ENCODE measurements around the gene HOXA13. TPM values are rescaled to one million over a fixed set of nuclear protein-coding genes. Genes with fewer than 3 reads are reported as not detected.
A peak's percentile ranks its signal among the peaks of the same experiment; 100 is the strongest.

Gene HOXA13
- total RNA-seq, 5 donors from 2014 or later (not counting 1 experiment from before 2014, with no cell fraction given): not detected

DNA sequence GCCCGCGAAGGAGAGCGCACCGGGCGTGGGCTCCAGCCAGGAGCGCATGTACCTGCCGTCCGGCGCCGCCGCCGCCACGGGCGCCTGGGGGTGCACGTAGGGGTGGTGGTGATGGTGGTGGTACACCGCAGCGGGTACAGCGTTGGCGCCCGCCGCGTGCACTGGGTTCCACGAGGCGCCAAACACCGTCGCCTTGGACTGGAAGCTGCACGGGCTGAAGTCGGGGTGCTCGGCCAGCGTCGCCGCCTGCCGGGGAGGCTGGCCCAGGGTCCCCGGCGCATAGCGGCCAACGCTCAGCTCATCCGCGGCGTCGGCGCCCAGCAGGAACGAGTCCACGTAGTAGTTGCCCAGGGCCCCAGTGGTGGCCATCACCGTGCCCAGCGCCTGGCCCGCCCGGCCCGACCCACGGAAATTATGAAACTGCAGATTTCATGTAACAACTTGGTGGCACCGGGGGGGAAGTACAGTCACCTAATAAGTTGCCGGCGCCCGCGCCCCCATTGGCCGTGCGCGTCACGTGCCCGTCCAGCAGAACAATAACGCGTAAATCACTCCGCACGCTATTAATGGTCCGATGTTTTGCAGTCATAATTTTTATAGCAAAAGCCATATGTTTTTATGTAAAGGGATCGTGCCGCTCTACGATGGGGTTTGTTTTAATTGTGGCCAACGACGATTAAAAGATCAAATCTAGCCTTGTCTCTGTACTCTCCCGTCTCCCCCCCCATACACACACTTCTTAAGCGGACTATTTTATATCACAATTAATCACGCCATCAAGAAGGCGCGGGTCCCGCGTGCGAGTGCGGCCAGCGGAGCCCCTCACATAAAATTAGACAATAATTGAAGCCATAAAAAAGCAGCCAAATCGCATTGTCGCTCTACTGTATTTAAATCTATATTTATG lies 34.5 kb downstream of the HOXA13 start, which contains the start of gene HOXA9:
Gene HOXA9 (minus strand): TSS at position 449 of the 907 bp plus-strand sequence. CDS start 80 bp downstream, at position 369.
- Histone ChIP-seq H3K9me3 (no peaks in the 10 kb centered on the region), H3K4me1 (ENCODE audit: control insufficient read depth in 1 of 2, extremely low read depth in 1 of 2, insufficient read depth in 2 of 2, low read length in 2 of 2) (peaks cover 4 to 69% of the 10 kb centered on the region in 2 experiments), H3K36me3 (ENCODE audit: control insufficient read depth in 2 of 2, extremely low read depth in 1 of 2, insufficient read depth in 1 of 2, low read length in 1 of 2) (no peaks in the 10 kb centered on the region), H3K27ac (ENCODE audit: low read length) (no peak within 1 kb of the TSS), H3K27me3 (replicated peaks in 1 of 2; ENCODE audit: control insufficient read depth in 2 of 2, extremely low read depth in 1 of 2, insufficient read depth in 2 of 2, low read length in 1 of 2) (peaks cover 11 to 90% of the 10 kb centered on the region in 2 experiments), H3K4me3 (ENCODE audit: control insufficient read depth in 1 of 2, extremely low read depth in 1 of 2, low read length in 1 of 2) (peak within 1 kb of the TSS; percentile 5 to 65)
- POLR2A ChIA-PET: interaction anchor here in 1 of 2 donors (0.6 kb wide), 1 partner anchor 895 kb away, joined by 4 read pairs; no protein-coding TSS in a partner anchor
- DNase-seq: peak in 5 of 35 experiments; percentile 30 to 54 (median 33)
- peaks cover 26 to 32% (median 27%) of the 10 kb centered on the region in 3 donors for H3K4me1 Mint-ChIP-seq
- CTCF ChIA-PET: interaction anchor here in 1 of 2 donors (0.6 to 1.1 kb wide), 2 partner anchors 15 to 926 kb away, joined by 3 to 5 read pairs; no protein-coding TSS in a partner anchor
- H3K27me3 Mint-ChIP-seq: peaks cover 57 to 78% of the 10 kb centered on the region in 2 donors
- peak within 1 kb of the TSS; percentile 48 to 78 for H3K27ac Mint-ChIP-seq
- H3K9me3 Mint-ChIP-seq: no peaks in the 10 kb centered on the region
- peak within 1 kb of the TSS; percentile 28 to 58 (median 28) for H3K4me3 Mint-ChIP-seq
- 3% methylated on average over 51 of the region's 82 CpGs for WGBS (ENCODE audit: insufficient coverage)
- H3K36me3 Mint-ChIP-seq: no peaks in the 10 kb centered on the region
- no peak for ATAC-seq (replicated peaks in 1 of 4)

DNA sequence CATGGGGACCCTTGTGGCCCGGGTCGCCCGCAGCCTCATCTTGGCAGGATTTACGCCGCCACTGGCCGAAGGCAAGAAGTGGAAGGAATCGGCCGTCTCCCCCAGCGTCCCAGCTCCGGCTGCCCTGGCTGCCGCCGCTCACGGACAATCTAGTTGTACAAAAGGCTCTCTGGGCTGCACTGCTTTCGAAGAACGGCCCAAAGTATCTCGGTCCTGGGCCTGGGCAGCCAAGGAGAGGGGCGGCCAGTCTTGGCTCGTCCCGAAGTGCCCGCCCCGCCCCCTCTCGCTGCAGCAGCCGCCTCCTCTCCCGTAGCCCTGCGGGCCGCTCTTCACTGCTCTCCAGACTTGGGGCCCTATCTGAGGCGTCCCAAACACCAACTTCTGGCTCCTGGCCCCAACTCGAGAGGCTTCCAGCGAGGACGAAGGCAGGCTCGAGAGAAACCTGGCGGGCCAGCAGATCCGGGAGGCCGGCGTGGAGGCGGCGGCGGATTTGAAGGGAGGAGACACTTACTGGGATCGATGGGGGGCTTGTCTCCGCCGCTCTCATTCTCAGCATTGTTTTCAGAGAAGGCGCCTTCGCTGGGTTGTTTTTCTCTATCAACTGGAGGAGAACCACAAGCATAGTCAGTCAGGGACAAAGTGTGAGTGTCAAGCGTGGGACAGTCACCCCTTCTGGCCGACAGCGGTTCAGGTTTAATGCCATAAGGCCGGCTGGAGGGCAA lies 35.4 kb downstream of the HOXA13 start:
- Mint-ChIP-seq H3K9me3 (no peaks in the 10 kb centered on the region), H3K36me3 (no peaks in the 10 kb centered on the region), H3K27me3 (peaks cover 54 to 82% of the 10 kb centered on the region in 2 donors), H3K27ac (peak overlapping the region in 1 of 2 donors; percentile 78), H3K4me3 (peak overlapping the region in 2 of 3 donors; percentile 28 to 31), H3K4me1 (peaks cover 29 to 34% (median 34%) of the 10 kb centered on the region in 3 donors)
- peak overlapping the region in 1 of 2 donors; percentile 65 for H3K4me3 ChIP-seq (ENCODE audit: control insufficient read depth in 1 of 2, extremely low read depth in 1 of 2, low read length in 1 of 2)
- no peaks in the 10 kb centered on the region for H3K36me3 ChIP-seq (ENCODE audit: control insufficient read depth in 2 of 2, extremely low read depth in 1 of 2, insufficient read depth in 1 of 2, low read length in 1 of 2)
- DNase-seq (no peak), ATAC-seq (replicated peaks in 1 of 4) (no peak)
- no peak overlapping the region for H3K27ac ChIP-seq (ENCODE audit: low read length)
- peaks cover 4 to 68% of the 10 kb centered on the region in 2 experiments for H3K4me1 ChIP-seq (ENCODE audit: control insufficient read depth in 1 of 2, extremely low read depth in 1 of 2, insufficient read depth in 2 of 2, low read length in 2 of 2)
- POLR2A ChIA-PET: no interaction called here
- CTCF ChIA-PET: no interaction called here
- no peaks in the 10 kb centered on the region for H3K9me3 ChIP-seq
- 14% methylated on average over 46 of the region's 47 CpGs for WGBS (ENCODE audit: insufficient coverage)
- H3K27me3 ChIP-seq (replicated peaks in 1 of 2; ENCODE audit: control insufficient read depth in 2 of 2, extremely low read depth in 1 of 2, insufficient read depth in 2 of 2, low read length in 1 of 2): peaks cover 11 to 90% of the 10 kb centered on the region in 2 experiments

DNA sequence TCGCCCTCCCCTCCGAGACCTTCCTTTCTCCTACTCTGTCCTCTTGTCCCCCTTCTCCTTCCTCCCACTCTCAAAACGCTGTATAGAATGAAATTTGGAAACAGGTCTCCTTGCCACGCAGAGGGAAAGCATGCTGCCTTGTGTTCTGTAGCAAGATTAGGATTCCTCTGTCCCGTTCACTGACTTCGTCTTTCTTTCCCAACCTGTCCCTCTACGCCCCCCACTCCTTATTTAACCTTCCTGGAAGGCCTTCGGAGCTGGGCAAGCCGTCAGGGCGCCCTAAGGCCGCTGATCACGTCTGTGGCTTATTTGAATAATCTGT lies 35.9 kb downstream of the HOXA13 start:
- peaks cover 30 to 34% (median 34%) of the 10 kb centered on the region in 3 donors for H3K4me1 Mint-ChIP-seq

DNA sequence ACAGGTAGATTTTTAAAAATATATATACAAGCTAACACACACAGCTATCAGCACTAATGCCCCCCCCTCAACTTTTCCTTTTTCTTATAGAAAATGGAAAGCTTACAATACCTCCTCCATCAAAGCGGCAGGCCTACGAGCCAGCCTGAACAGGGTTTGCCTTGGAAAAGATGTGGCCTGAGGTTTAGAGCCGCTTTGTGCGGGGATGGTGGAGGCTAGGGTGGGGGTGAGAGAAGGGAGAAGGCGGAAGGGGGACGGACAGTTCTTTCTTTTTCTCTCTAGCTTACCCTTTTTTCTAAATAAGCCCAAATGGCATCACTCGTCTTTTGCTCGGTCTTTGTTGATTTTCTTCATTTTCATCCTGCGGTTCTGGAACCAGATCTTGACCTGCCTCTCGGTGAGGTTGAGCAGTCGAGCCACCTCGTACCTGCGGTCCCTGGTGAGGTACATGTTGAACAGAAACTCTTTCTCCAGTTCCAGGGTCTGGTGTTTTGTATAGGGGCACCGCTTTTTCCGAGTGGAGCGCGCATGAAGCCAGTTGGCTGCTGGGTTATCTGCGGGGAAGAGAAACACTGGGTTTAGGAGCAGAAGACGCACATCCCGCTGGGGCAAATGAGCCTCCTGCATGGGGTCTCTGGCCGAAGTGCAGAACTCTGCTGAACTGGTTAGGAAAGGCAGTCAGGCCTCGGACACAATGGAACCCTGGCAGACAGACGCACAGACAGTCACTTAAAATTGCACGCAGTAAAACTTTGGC lies 36.4 kb downstream of the HOXA13 start:
- peaks cover 13 to 90% of the 10 kb centered on the region in 2 experiments for H3K27me3 ChIP-seq (replicated peaks in 1 of 2; ENCODE audit: control insufficient read depth in 2 of 2, extremely low read depth in 1 of 2, insufficient read depth in 2 of 2, low read length in 1 of 2)
- H3K4me3 Mint-ChIP-seq: no peak overlapping the region
- CTCF ChIA-PET: interaction anchor here (0.6 to 3.6 kb wide), 17 partner anchors 8 to 1306 kb away, joined by 3 to 59 read pairs (median 4); partner anchors contain the start of gene HOXA3 (in 1 of the 2)

More for the DNA sequence above, 35.9 kb downstream of the HOXA13 start:
- no peaks in the 10 kb centered on the region for H3K9me3 Mint-ChIP-seq
- no peak overlapping the region for H3K27ac ChIP-seq (ENCODE audit: low read length)
- DNase-seq: no peak
- no peaks in the 10 kb centered on the region for H3K36me3 Mint-ChIP-seq
- no peak overlapping the region for H3K4me3 Mint-ChIP-seq
- no peak overlapping the region for H3K4me3 ChIP-seq (ENCODE audit: control insufficient read depth in 1 of 2, extremely low read depth in 1 of 2, low read length in 1 of 2)
- CTCF ChIA-PET: interaction anchor here in 1 of 2 donors (0.9 kb wide), 1 partner anchor 309 kb away, joined by 4 read pairs; no protein-coding TSS in a partner anchor
- no peaks in the 10 kb centered on the region for H3K9me3 ChIP-seq
- POLR2A ChIA-PET: no interaction called here
- H3K27ac Mint-ChIP-seq: peak overlapping the region in 1 of 2 donors; percentile 54
- H3K4me1 ChIP-seq (ENCODE audit: control insufficient read depth in 1 of 2, extremely low read depth in 1 of 2, insufficient read depth in 2 of 2, low read length in 2 of 2): peaks cover 4 to 63% of the 10 kb centered on the region in 2 experiments
- peaks cover 56 to 85% of the 10 kb centered on the region in 2 donors for H3K27me3 Mint-ChIP-seq
- 31% methylated on average over 8 of the region's 12 CpGs for WGBS (ENCODE audit: insufficient coverage)
- no peaks in the 10 kb centered on the region for H3K36me3 ChIP-seq (ENCODE audit: control insufficient read depth in 2 of 2, extremely low read depth in 1 of 2, insufficient read depth in 1 of 2, low read length in 1 of 2)
- ATAC-seq (replicated peaks in 1 of 4): no peak
- peaks cover 11 to 90% of the 10 kb centered on the region in 2 experiments for H3K27me3 ChIP-seq (replicated peaks in 1 of 2; ENCODE audit: control insufficient read depth in 2 of 2, extremely low read depth in 1 of 2, insufficient read depth in 2 of 2, low read length in 1 of 2)

DNA sequence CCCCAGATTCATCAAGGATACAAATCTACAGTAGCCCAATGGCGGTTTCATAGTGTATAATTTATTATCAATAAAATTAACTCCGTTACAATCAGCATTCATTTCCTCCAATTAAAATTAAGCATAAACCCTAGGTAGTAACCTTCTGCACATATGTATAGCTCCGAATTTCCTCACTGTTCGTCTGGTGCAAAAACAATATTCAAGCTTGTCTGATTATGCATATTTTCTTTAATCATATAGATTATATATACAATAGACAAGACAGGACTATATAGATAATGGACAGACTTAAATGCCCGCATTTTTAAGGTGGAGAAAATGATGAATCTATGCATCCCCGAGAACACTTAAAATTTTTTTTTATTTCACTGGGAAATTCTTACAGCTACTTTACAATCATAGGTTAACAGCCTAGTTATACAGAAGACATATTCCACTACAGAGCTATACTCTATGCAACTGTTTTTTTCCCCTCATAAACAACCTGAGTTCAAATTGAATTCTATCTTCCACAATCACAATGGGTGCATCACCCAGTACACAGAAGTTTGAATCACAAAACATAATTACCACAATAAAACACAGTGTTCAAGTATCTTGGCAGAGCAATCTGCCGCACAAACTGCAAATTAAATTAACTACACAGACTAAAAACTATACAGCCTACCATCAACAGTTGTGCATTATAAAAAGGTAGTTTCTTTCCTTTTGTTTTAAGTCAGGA lies 37.2 kb downstream of the HOXA13 start:
- peaks cover 33 to 37% (median 37%) of the 10 kb centered on the region in 3 donors for H3K4me1 Mint-ChIP-seq
- H3K36me3 Mint-ChIP-seq: no peaks in the 10 kb centered on the region
- no peak overlapping the region for H3K27ac Mint-ChIP-seq
- H3K4me3 ChIP-seq (ENCODE audit: control insufficient read depth in 1 of 2, extremely low read depth in 1 of 2, low read length in 1 of 2): no peak overlapping the region
- ATAC-seq (replicated peaks in 1 of 4): no peak
- H3K36me3 ChIP-seq (ENCODE audit: control insufficient read depth in 2 of 2, extremely low read depth in 1 of 2, insufficient read depth in 1 of 2, low read length in 1 of 2): no peaks in the 10 kb centered on the region
- H3K27me3 Mint-ChIP-seq: peaks cover 56 to 83% of the 10 kb centered on the region in 2 donors
- H3K27me3 ChIP-seq (replicated peaks in 1 of 2; ENCODE audit: control insufficient read depth in 2 of 2, extremely low read depth in 1 of 2, insufficient read depth in 2 of 2, low read length in 1 of 2): peaks cover 7 to 90% of the 10 kb centered on the region in 2 experiments
- CTCF ChIA-PET: interaction anchor here (0.6 to 3.6 kb wide), 22 partner anchors 9 to 1305 kb away, joined by 3 to 59 read pairs (median 5); partner anchors contain the start of gene HOXA3 (in 1 of the 2)
- no peaks in the 10 kb centered on the region for H3K9me3 Mint-ChIP-seq
- no peak overlapping the region for H3K27ac ChIP-seq (ENCODE audit: low read length)
- POLR2A ChIA-PET: interaction anchor here in 1 of 2 donors (0.6 to 0.7 kb wide), 5 partner anchors 10 to 1306 kb away, joined by 3 to 8 read pairs (median 3); no protein-coding TSS in a partner anchor
- no peaks in the 10 kb centered on the region for H3K9me3 ChIP-seq
- no peak overlapping the region for H3K4me3 Mint-ChIP-seq
- WGBS (ENCODE audit: insufficient coverage): no CpG with 5 or more reads among the region's 7 CpGs
- no peak for DNase-seq
- H3K4me1 ChIP-seq (ENCODE audit: control insufficient read depth in 1 of 2, extremely low read depth in 1 of 2, insufficient read depth in 2 of 2, low read length in 2 of 2): peaks cover 2 to 62% of the 10 kb centered on the region in 2 experiments

More for the DNA sequence above, 36.4 kb downstream of the HOXA13 start:
- POLR2A ChIA-PET: interaction anchor here in 1 of 2 donors (0.6 to 0.7 kb wide), 2 partner anchors 10 to 718 kb away, joined by 3 to 4 read pairs; no protein-coding TSS in a partner anchor
- WGBS (ENCODE audit: insufficient coverage): 46% methylated on average over 18 of the region's 24 CpGs
- no peak overlapping the region for H3K27ac Mint-ChIP-seq
- no peaks in the 10 kb centered on the region for H3K36me3 Mint-ChIP-seq
- no peak overlapping the region for H3K4me3 ChIP-seq (ENCODE audit: control insufficient read depth in 1 of 2, extremely low read depth in 1 of 2, low read length in 1 of 2)
- H3K9me3 Mint-ChIP-seq: no peaks in the 10 kb centered on the region
- H3K27ac ChIP-seq (ENCODE audit: low read length): no peak overlapping the region
- ATAC-seq (replicated peaks in 1 of 4): no peak
- peaks cover 30 to 33% (median 32%) of the 10 kb centered on the region in 3 donors for H3K4me1 Mint-ChIP-seq
- no peak for DNase-seq
- H3K27me3 Mint-ChIP-seq: peaks cover 56 to 83% of the 10 kb centered on the region in 2 donors
- no peaks in the 10 kb centered on the region for H3K9me3 ChIP-seq
- H3K4me1 ChIP-seq (ENCODE audit: control insufficient read depth in 1 of 2, extremely low read depth in 1 of 2, insufficient read depth in 2 of 2, low read length in 2 of 2): peaks cover 2 to 61% of the 10 kb centered on the region in 2 experiments
- H3K36me3 ChIP-seq (ENCODE audit: control insufficient read depth in 2 of 2, extremely low read depth in 1 of 2, insufficient read depth in 1 of 2, low read length in 1 of 2): no peaks in the 10 kb centered on the region
